ENCODE measurements around the gene RELN. TPM values are rescaled to one million over a fixed set of nuclear protein-coding genes. Genes with fewer than 3 reads are reported as not detected.
A peak's percentile ranks its signal among the peaks of the same experiment; 100 is the strongest.

RELN gene
- total and polyA plus RNA-seq, 9 of the 15 experiments (the other 6 are each of a cell fraction or from before 2014, with no cell fraction given), result 12.9 to 43.2 (median 18.1) TPM

DNA sequence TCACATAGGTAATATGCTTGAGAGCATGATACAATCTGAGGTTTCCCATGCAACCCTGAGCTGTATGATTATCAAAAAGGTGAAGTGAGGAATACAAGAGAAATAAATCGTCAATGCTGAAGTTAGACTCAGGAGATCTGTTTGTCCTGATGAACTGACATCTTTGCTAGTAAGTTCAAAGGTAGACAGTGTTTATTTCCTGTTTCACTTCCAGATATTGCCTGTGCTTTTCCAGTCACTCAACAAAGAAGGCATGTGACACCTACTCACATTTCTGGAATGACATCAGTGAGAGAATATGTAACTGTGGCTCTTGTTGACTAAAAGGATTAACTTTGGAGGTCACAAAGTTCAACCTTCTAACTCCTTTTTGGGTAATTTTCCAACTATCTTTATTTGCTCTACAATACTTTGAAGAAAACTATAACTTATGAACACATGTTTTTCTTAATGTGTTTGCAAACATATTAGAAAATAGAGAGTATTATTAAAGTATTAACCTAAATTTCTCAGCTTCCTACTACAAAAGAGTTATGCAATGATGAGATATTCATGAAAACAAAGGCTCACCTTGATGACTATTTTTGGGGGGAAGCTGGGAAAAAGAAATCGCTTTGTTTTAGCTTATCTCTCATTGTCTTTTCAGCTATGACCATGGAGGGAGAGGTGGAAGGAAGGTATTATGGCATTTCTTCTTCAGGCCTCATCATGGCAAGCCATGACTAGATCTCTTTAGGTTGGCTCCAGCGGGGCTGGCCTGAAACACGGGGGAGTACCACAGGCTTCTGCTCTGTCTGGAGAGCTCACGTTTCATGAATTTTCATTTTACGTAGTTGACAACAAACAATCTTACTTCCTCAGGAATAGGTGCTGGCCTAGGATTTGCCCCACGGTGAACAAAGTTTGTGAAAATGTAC is 328.7 kb downstream of the RELN start:
- CTCF ChIA-PET (ENCODE audit: low intra/inter-chr PET ratio), result no interaction called here
- peak; percentile 57 for ATAC-seq
- no TSS peak for BruUV-seq (replicated peaks)
- Histone ChIP-seq H3K79me2 (ENCODE audit: control insufficient read depth, insufficient read depth, low read length) (no peaks in the 10 kb centered on the region), H3K27me3 (ENCODE audit: control insufficient read depth in 2 of 2, insufficient read depth in 2 of 2, low read length in 2 of 2) (no peaks in the 10 kb centered on the region), H3K36me3 (ENCODE audit: control insufficient read depth, insufficient read depth, low read length) (peaks cover 17% of the 10 kb centered on the region; the same call in 2 of the 3 replicates), H3K27ac (ENCODE audit: extremely low read depth, low read depth, low read length) (peak overlapping the region; percentile 71), H3K9ac (ENCODE audit: insufficient read depth in 1 of 2, low read depth in 2 of 2, low read length in 2 of 2) (0 out of 4 replicates have a peak overlapping the region, but pooled peaks of 1 of the 2 experiments have one; percentile 7), H4K20me1 (replicated peaks; ENCODE audit: control insufficient read depth, insufficient read depth, low read length) (no peaks in the 10 kb centered on the region), H3K4me3 (no peak overlapping the region), H3K9me3 (replicated peaks; ENCODE audit: control insufficient read depth, insufficient read depth, low read depth, low read length) (no peaks in the 10 kb centered on the region), H3K4me2 (ENCODE audit: insufficient read depth, low read length) (peak overlapping the region; percentile 26; the same call in 1 of the 2 replicates), H3K4me1 (replicated peaks in 1 of 2; ENCODE audit: control insufficient read depth in 2 of 2, insufficient read depth in 2 of 2, low read length in 2 of 2) (peaks cover 10 to 53% of the 10 kb centered on the region in 2 experiments), H2AFZ (ENCODE audit: low read depth, low read length) (peak overlapping the region; percentile 71), H3K9me1 (ENCODE audit: control insufficient read depth, insufficient read depth, low read length) (no peaks in the 10 kb centered on the region)
- intact Hi-C loops (cut with micrococcal nuclease) (loop anchor here (5.0 to 10.0 kb wide), 2 partner anchors 337 to 434 kb away; no protein-coding TSS in a partner anchor), in situ Hi-C loops (cut with MboI) (no loop called here)
- POLR2A ChIA-PET, result no interaction called here
- WGBS (ENCODE audit: insufficient coverage, low coverage, missing lambda C conversion rate), result 29% methylated on average over 7 of the region's 7 CpGs
- peak in 2 of 4 experiments; percentile 32 to 72 for DNase-seq (ENCODE audit: extremely low read depth in 1 of 4, low spot score in 3 of 4)
- peak; percentile 62 for FAIRE-seq
- TF ChIP-seq ZNF655 (CRISPR knock-in tag; IDR thresholded peaks at IDR 0.05) (no peak), SMARCC2 (IDR thresholded peaks at IDR 0.05; ENCODE audit: low read depth) (0 out of 2 replicates have a peak, but pooled peaks have one; percentile 46), MGA (IDR thresholded peaks at IDR 0.05) (peak; percentile 42; the same call in 1 of the 2 replicates), PRMT5 (CRISPR knock-in tag; IDR thresholded peaks at IDR 0.05) (no peak), TAF9B (IDR thresholded peaks at IDR 0.05; ENCODE audit: partially characterized antibody) (peak; percentile 64), ZNF766 (CRISPR knock-in tag; conservative IDR thresholded peaks at IDR 0.05) (peak; percentile 73; the same call in 1 of the 2 replicates), ZEB2 (IDR thresholded peaks at IDR 0.05) (peak; percentile 84), DACH1 (IDR thresholded peaks at IDR 0.05; ENCODE audit: partially characterized antibody) (peak; percentile 37)
